Measurements from ENCODE around the gene KSR1. TPM values are rescaled to one million over a fixed set of nuclear protein-coding genes. Genes with fewer than 3 reads are reported as not detected.

The KSR1 gene
- total RNA-seq, 4 donors from 2014 or later, result 26.0 to 37.5 (median 35.0) TPM

- 85 to 89% methylated on average over 5 to 11 of the region's 12 CpGs for WGBS, 2 donors
- intact Hi-C loops (cut with DNase I; ENCODE audit: low total_unique reads), result no loop called here
- no peak overlapping the region for H3K4me3 ChIP-seq (ENCODE audit: low read depth, poor library complexity, severe bottlenecking)
- DNase-seq (ENCODE audit: low spot score in 2 of 2), result peak in 1 of 2 donors; percentile 61
- no peak for TF ChIP-seq POLR2A (IDR thresholded peaks at IDR 0.05)
- TF ChIP-seq CTCF (IDR thresholded peaks at IDR 0.05), result no peak
Observed at GRCh38 chr17:27667656-27668487, 211.6 kb downstream of the KSR1 start.

- no peak overlapping the region for H3K4me3 ChIP-seq (ENCODE audit: low read depth, poor library complexity, severe bottlenecking)
- DNase-seq (ENCODE audit: low spot score in 2 of 2), result no peak
- TF ChIP-seq CTCF (IDR thresholded peaks at IDR 0.05) (no peak), POLR2A (IDR thresholded peaks at IDR 0.05) (no peak)
- 66 to 83% methylated on average over 2 of the region's 2 CpGs for WGBS, 2 donors
- intact Hi-C loops (cut with DNase I; ENCODE audit: low total_unique reads), result no loop called here
Observed at GRCh38 chr17:27668488-27668823, 212.2 kb downstream of the KSR1 start.

GRCh38 chr17:27669136-27669535 lies 212.9 kb downstream of the KSR1 start:
- 90% methylated on average over 7 of the region's 7 CpGs for WGBS, 2 donors
- TF ChIP-seq CTCF (IDR thresholded peaks at IDR 0.05) (no peak), POLR2A (IDR thresholded peaks at IDR 0.05) (no peak)
- intact Hi-C loops (cut with DNase I; ENCODE audit: low total_unique reads), result no loop called here
- peak in 1 of 2 donors; percentile 78 for DNase-seq (ENCODE audit: low spot score in 2 of 2)
- no peak overlapping the region for H3K4me3 ChIP-seq (ENCODE audit: low read depth, poor library complexity, severe bottlenecking)

GRCh38 chr17:27669850-27670249 lies 213.6 kb downstream of the KSR1 start:
- H3K4me3 ChIP-seq (ENCODE audit: low read depth, poor library complexity, severe bottlenecking), result no peak overlapping the region
- 61 to 82% methylated on average over 5 of the region's 5 CpGs for WGBS, 2 donors
- intact Hi-C loops (cut with DNase I; ENCODE audit: low total_unique reads), result no loop called here
- no peak for DNase-seq (ENCODE audit: low spot score in 2 of 2)
- TF ChIP-seq POLR2A (IDR thresholded peaks at IDR 0.05), result no peak
- TF ChIP-seq CTCF (IDR thresholded peaks at IDR 0.05), result no peak

GRCh38 chr17:27670791-27671590 lies 214.7 kb downstream of the KSR1 start:
- intact Hi-C loops (cut with DNase I; ENCODE audit: low total_unique reads), result no loop called here
- 82 to 86% methylated on average over 8 to 12 of the region's 12 CpGs for WGBS, 2 donors

More at GRCh38 chr17:27670791-27671590, 214.7 kb downstream of the KSR1 start:
- TF ChIP-seq POLR2A (IDR thresholded peaks at IDR 0.05) (no peak), CTCF (IDR thresholded peaks at IDR 0.05) (no peak)
- no peak overlapping the region for H3K4me3 ChIP-seq (ENCODE audit: low read depth, poor library complexity, severe bottlenecking)
- no peak for DNase-seq (ENCODE audit: low spot score in 2 of 2)
